HL-60 (cell line): ENCODE data around the gene NPB.

ENCODE experiments used
- DNase-seq, 2 experiments: peaks; one replicate each; pipeline ENCODE4 v3.0.0-alpha.2; 2010 to 2020; ENCODE audit warnings: low read depth in 1 of 2, low spot score in 1 of 2
- H3K27ac ChIP-seq: fragments of 250-450 bp; sonication (Bioruptor Pico); replicated peaks from 2 replicates; pipeline ENCODE4 v1.5.1; 2020; ENCODE audit warnings: mild to moderate bottlenecking, moderate library complexity
- H3K27me3 ChIP-seq: fragments of 250-450 bp; sonication (Bioruptor Pico); 2 replicates; pipeline ENCODE4 v1.5.1; 2021; ENCODE audit warnings: mild to moderate bottlenecking, moderate library complexity; ENCODE audit not compliant: insufficient read depth, poor library complexity, severe bottlenecking
- H3K4me3 ChIP-seq: replicated peaks from 2 replicates; pipeline ENCODE4 v1.5.1; 2011; ENCODE audit warnings: mild to moderate bottlenecking, control low read depth, low read length; ENCODE audit not compliant: insufficient read depth
- CTCF ChIP-seq: IDR thresholded peaks from one replicate; pipeline ENCODE4 v1.5.1; 2011; ENCODE audit warnings: low read length, control low read depth, inconsistent platforms; ENCODE audit not compliant: insufficient read depth
- GABPA ChIP-seq: IDR thresholded peaks from 2 replicates; pipeline ENCODE4 v1.6.1; 2012; ENCODE audit warnings: low read depth
- POLR2AphosphoS5 ChIP-seq: IDR thresholded peaks from 2 replicates; pipeline ENCODE4 v1.6.1; 2012; ENCODE audit warnings: low read depth
- SPI1 ChIP-seq: IDR thresholded peaks from 2 replicates; pipeline ENCODE4 v1.6.1; 2012; ENCODE audit warnings: low read depth, mild to moderate bottlenecking, borderline replicate concordance
- TF ChIP-seq, protein P1 (sequence below): IDR thresholded peaks from 2 replicates; pipeline ENCODE4 v1.6.1; 2012; ENCODE audit warnings: low read depth; ENCODE audit not compliant: insufficient replicate concordance

NPB gene

DNA sequence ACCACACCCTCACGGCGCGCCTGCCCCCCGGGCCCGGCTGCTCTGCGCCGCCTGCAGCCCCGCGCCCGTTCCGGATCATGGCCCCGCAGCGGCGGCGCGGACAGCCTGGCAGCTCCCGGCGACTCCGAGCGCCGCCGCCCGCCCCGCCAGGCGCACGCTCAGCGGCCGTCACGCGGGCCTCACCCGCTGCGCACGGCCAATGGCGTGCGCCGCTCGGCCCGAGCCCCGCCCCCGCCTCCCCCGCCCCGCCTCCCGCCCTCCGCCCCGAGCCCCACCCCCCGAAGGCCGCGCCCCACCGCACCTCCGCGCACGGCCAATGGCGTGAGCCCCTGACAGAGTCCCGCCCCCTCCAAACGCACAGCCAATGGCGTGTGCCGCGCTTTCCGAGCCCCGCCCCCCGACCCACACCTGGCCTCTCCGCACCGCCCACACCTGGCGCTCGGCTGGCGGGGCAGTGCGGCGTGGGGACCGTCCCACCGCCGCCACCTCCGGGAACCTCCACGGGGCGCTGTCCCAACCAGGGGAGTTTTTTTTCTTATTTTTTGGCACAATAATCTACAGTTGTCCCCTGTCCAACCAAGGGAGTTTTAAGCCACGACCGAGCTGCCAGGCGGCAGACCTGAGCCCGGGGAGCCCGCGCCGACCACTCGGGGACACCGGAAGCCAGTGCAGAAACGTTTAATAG, 9.4 kb downstream of the NPB start, which contains the start of gene PCYT2:
Gene PCYT2, minus strand, starts transcription at position 123 of the 685 bp plus-strand sequence. Its CDS starts 44 bp downstream, at position 79.
- H3K4me3 ChIP-seq, result peak within 1 kb of the TSS; percentile 89
- DNase-seq, result peak; percentile 83 to 90
- no peak for TF ChIP-seq SPI1
- TF ChIP-seq, protein P1, sequence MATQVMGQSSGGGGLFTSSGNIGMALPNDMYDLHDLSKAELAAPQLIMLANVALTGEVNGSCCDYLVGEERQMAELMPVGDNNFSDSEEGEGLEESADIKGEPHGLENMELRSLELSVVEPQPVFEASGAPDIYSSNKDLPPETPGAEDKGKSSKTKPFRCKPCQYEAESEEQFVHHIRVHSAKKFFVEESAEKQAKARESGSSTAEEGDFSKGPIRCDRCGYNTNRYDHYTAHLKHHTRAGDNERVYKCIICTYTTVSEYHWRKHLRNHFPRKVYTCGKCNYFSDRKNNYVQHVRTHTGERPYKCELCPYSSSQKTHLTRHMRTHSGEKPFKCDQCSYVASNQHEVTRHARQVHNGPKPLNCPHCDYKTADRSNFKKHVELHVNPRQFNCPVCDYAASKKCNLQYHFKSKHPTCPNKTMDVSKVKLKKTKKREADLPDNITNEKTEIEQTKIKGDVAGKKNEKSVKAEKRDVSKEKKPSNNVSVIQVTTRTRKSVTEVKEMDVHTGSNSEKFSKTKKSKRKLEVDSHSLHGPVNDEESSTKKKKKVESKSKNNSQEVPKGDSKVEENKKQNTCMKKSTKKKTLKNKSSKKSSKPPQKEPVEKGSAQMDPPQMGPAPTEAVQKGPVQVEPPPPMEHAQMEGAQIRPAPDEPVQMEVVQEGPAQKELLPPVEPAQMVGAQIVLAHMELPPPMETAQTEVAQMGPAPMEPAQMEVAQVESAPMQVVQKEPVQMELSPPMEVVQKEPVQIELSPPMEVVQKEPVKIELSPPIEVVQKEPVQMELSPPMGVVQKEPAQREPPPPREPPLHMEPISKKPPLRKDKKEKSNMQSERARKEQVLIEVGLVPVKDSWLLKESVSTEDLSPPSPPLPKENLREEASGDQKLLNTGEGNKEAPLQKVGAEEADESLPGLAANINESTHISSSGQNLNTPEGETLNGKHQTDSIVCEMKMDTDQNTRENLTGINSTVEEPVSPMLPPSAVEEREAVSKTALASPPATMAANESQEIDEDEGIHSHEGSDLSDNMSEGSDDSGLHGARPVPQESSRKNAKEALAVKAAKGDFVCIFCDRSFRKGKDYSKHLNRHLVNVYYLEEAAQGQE, result no peak
- TF ChIP-seq GABPA, result no peak
- TF ChIP-seq POLR2AphosphoS5, result no peak
- TF ChIP-seq CTCF, result no peak
- no peaks in the 10 kb centered on the region for H3K27me3 ChIP-seq
- H3K27ac ChIP-seq, result peak within 1 kb of the TSS; percentile 55

- H3K4me3 ChIP-seq, result no peak overlapping the region
- TF ChIP-seq, protein P1, result no peak
- TF ChIP-seq GABPA (no peak), CTCF (no peak), SPI1 (no peak), POLR2AphosphoS5 (peak; percentile 22; the same call in 1 of the 2 replicates)
- H3K27ac ChIP-seq, result 0 out of 2 replicates have a peak overlapping the region, but pooled peaks have one; percentile 5
These were observed 9.9 kb downstream of the NPB start for GRCh38 chr17:81911969-81912368.

DNA sequence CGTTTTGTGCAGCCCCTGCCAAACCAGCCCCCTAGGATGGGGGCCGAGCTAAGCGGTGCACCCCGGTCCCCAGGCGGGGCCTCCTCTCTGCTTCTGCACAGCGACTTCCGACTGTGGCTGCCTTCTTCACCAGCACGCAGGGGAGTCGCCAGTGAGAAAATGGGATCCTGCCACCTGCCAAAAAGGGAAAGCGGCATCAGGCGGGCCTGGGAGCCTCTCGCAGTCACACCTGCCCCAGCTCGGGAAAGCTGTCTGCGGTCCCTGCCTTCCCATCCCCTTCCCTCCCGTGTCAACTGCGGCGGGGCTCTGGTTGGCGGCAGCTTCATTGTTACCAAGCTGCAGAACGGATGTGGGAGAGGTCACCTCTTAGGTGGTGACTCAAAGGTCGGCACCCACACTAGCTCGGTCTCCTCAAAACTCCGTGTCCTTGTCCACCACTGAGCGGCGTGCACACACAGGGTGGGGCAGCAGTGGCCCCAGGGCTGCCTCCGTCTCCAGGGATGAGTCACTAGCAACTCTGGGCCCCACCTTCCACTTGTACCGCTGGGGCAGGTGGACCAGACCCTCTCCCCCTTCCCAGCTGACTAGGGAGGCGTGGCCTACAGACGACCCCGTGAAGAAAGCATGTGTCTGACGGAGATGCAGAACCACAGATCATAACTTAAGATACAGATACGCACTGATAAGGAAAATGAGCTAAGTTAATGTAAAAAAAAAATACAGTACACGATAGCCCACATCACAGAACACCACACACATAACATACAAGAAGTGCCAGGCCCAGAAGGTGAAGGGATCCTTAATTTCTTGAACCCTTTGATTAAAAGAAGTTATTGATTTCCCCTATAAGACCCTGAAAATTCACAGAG, 10.6 kb downstream of the NPB start:
- H3K27me3 ChIP-seq, result no peaks in the 10 kb centered on the region
- H3K4me3 ChIP-seq, result no peak overlapping the region
- TF ChIP-seq CTCF (no peak), GABPA (no peak)
- TF ChIP-seq, protein P1, result no peak
- H3K27ac ChIP-seq, result no peak overlapping the region
- DNase-seq, result no peak

More at GRCh38 chr17:81911969-81912368, 9.9 kb downstream of the NPB start:
- H3K27me3 ChIP-seq, result no peaks in the 10 kb centered on the region
- DNase-seq, result no peak
